NCI-H1105 treated with DMSO at 0.1 percent for 48 hours (cell line): Measurements from ENCODE around the gene USP17L17.
"Not testable (repeated sequence)": the region's sequence is repeated elsewhere in the genome, so short reads cannot be mapped to it uniquely, and the experiment has no call there.

Experiments used
- DNase-seq: peaks from one replicate; lab custom pipeline; 2025; lab: John Stamatoyannopoulos, UW

The USP17L17 gene

GRCh38 chr4:9243579-9243978 lies at the start of gene USP17L17:
Gene USP17L17, plus strand, starts transcription at chr4:9243879. Its CDS starts 0 bp downstream, at chr4:9243879.
- not testable (repeated sequence) for DNase-seq

GRCh38 chr4:9210357-9210756 lies 33.3 kb upstream of the USP17L17 start, which contains the start of gene USP17L10:
Gene USP17L10, plus strand, starts transcription at chr4:9210657. Its CDS starts 0 bp downstream, at chr4:9210657.
- DNase-seq: not testable (repeated sequence)

GRCh38 chr4:9214701-9215100 lies 29.0 kb upstream of the USP17L17 start:
- not testable (repeated sequence) for DNase-seq

- not testable (repeated sequence) for DNase-seq
Measured at GRCh38 chr4:9215105-9215504, 28.6 kb upstream of the USP17L17 start, which contains the start of gene USP17L11. Gene USP17L11, plus strand, starts transcription at chr4:9215405. Its CDS starts 0 bp downstream, at chr4:9215405.

- not testable (repeated sequence) for DNase-seq
Measured at GRCh38 chr4:9219852-9220251, 23.8 kb upstream of the USP17L17 start, which contains the start of gene USP17L12. Gene USP17L12, plus strand, starts transcription at chr4:9220152. Its CDS starts 0 bp downstream, at chr4:9220152.

GRCh38 chr4:9224596-9224995 lies 19.1 kb upstream of the USP17L17 start, which contains the start of gene USP17L13:
Gene USP17L13, plus strand, starts transcription at chr4:9224896. Its CDS starts 0 bp downstream, at chr4:9224896.
- DNase-seq: not testable (repeated sequence)

- not testable (repeated sequence) for DNase-seq
Measured at GRCh38 chr4:9230249-9230648, 13.4 kb upstream of the USP17L17 start.

GRCh38 chr4:9234085-9234484 lies 9.6 kb upstream of the USP17L17 start, which contains the start of gene USP17L15:
Gene USP17L15, plus strand, starts transcription at chr4:9234385. Its CDS starts 0 bp downstream, at chr4:9234385.
- DNase-seq: not testable (repeated sequence)

GRCh38 chr4:9238461-9238860 lies 5.2 kb upstream of the USP17L17 start:
- not testable (repeated sequence) for DNase-seq

GRCh38 chr4:9247953-9248680 lies 4.4 kb downstream of the USP17L17 start, which contains the start of gene USP17L18:
Gene USP17L18, plus strand, starts transcription at chr4:9248630. Its CDS starts 0 bp downstream, at chr4:9248630.
- not testable (repeated sequence) for DNase-seq

- not testable (repeated sequence) for DNase-seq
Measured at GRCh38 chr4:9253078-9253477, 9.4 kb downstream of the USP17L17 start, which contains the start of gene USP17L19. Gene USP17L19, plus strand, starts transcription at chr4:9253378. Its CDS starts 0 bp downstream, at chr4:9253378.

GRCh38 chr4:9257824-9258223 lies 14.1 kb downstream of the USP17L17 start, which contains the start of gene USP17L20:
Gene USP17L20, plus strand, starts transcription at chr4:9258124. Its CDS starts 0 bp downstream, at chr4:9258124.
- DNase-seq: not testable (repeated sequence)

GRCh38 chr4:9262572-9262971 lies 18.9 kb downstream of the USP17L17 start, which contains the start of gene USP17L21:
Gene USP17L21, plus strand, starts transcription at chr4:9262872. Its CDS starts 0 bp downstream, at chr4:9262872.
- DNase-seq: not testable (repeated sequence)

GRCh38 chr4:9267319-9267718 lies 23.6 kb downstream of the USP17L17 start, which contains the start of gene USP17L22:
Gene USP17L22, plus strand, starts transcription at chr4:9267619. Its CDS starts 0 bp downstream, at chr4:9267619.
- not testable (repeated sequence) for DNase-seq

GRCh38 chr4:9271719-9272118 lies 28.0 kb downstream of the USP17L17 start:
- DNase-seq: not testable (repeated sequence)
